HG03457 (cell line): ENCODE measurements around the gene HIP1.
"Not testable (repeated sequence)": the region's sequence is repeated elsewhere in the genome, so short reads cannot be mapped to it uniquely, and the experiment has no call there.

Experiments used
- ATAC-seq: cut with Tn5 transposase; IDR thresholded peaks from one replicate; pipeline ENCODE4 v1.9.1; 2021; ENCODE audit warnings: moderate number of reproducible peaks; ENCODE audit not compliant: unreplicated experiment

Gene HIP1

GRCh38 chr7:75687246-75688088 lies 51.3 kb downstream of the HIP1 start:
- ATAC-seq = no peak

- ATAC-seq = no peak
Observed at GRCh38 chr7:75686551-75686950, 52.2 kb downstream of the HIP1 start.

- ATAC-seq = not testable (repeated sequence)
Observed at GRCh38 chr7:75682052-75682451, 56.7 kb downstream of the HIP1 start.

GRCh38 chr7:75679060-75679459 lies 59.7 kb downstream of the HIP1 start:
- no peak for ATAC-seq

GRCh38 chr7:75669579-75669978 lies 69.2 kb downstream of the HIP1 start:
- no peak for ATAC-seq

GRCh38 chr7:75667938-75668337 lies 70.8 kb downstream of the HIP1 start:
- ATAC-seq = no peak

GRCh38 chr7:75663302-75663907 lies 75.3 kb downstream of the HIP1 start:
- ATAC-seq = peak; percentile 49

GRCh38 chr7:75662579-75663301 lies 76.0 kb downstream of the HIP1 start:
- peak; percentile 78 for ATAC-seq

- no peak for ATAC-seq
Observed at GRCh38 chr7:75660566-75661215, 78.0 kb downstream of the HIP1 start.

- no peak for ATAC-seq
Observed at GRCh38 chr7:75658802-75659201, 79.9 kb downstream of the HIP1 start.

- no peak for ATAC-seq
Observed at GRCh38 chr7:75658369-75658768, 80.4 kb downstream of the HIP1 start.

- ATAC-seq = no peak
Observed at GRCh38 chr7:75657866-75658265, 80.9 kb downstream of the HIP1 start.

GRCh38 chr7:75656740-75657139 lies 82.0 kb downstream of the HIP1 start:
- no peak for ATAC-seq

- ATAC-seq = no peak
Observed at GRCh38 chr7:75655536-75655935, 83.2 kb downstream of the HIP1 start.

- ATAC-seq = no peak
Observed at GRCh38 chr7:75654855-75655254, 83.9 kb downstream of the HIP1 start.

GRCh38 chr7:75653651-75654050 lies 85.1 kb downstream of the HIP1 start:
- no peak for ATAC-seq

GRCh38 chr7:75652788-75653187 lies 86.0 kb downstream of the HIP1 start:
- ATAC-seq = no peak

- ATAC-seq = no peak
Observed at GRCh38 chr7:75650681-75651080, 88.1 kb downstream of the HIP1 start.

GRCh38 chr7:75650062-75650461 lies 88.7 kb downstream of the HIP1 start:
- ATAC-seq = no peak

- ATAC-seq = no peak
Observed at GRCh38 chr7:75649462-75649861, 89.3 kb downstream of the HIP1 start.

- no peak for ATAC-seq
Observed at GRCh38 chr7:75647709-75648438, 90.9 kb downstream of the HIP1 start.
